Panc1 (cell line): ENCODE data around the gene RBM7.

Experiments
- CTCF ChIP-seq: fragments of 450-650 bp; IDR thresholded peaks from 2 replicates; pipeline ENCODE4 v1.5.1; 2017; ENCODE audit warnings: mild to moderate bottlenecking
- POLR2AphosphoS5 ChIP-seq: IDR thresholded peaks from 2 replicates; pipeline ENCODE4 v1.6.1; 2012; ENCODE audit warnings: mild to moderate bottlenecking, low read depth, low read length, moderate library complexity
- REST ChIP-seq, 2 experiments: IDR thresholded peaks; 2 replicates each; pipeline ENCODE4 v1.6.1; 2011 to 2012; ENCODE audit warnings: low read depth in 2 of 2, control low read depth in 1 of 2, low read length in 1 of 2, mild to moderate bottlenecking in 1 of 2, moderate library complexity in 1 of 2; ENCODE audit not compliant: insufficient read depth in 1 of 2

DNA sequence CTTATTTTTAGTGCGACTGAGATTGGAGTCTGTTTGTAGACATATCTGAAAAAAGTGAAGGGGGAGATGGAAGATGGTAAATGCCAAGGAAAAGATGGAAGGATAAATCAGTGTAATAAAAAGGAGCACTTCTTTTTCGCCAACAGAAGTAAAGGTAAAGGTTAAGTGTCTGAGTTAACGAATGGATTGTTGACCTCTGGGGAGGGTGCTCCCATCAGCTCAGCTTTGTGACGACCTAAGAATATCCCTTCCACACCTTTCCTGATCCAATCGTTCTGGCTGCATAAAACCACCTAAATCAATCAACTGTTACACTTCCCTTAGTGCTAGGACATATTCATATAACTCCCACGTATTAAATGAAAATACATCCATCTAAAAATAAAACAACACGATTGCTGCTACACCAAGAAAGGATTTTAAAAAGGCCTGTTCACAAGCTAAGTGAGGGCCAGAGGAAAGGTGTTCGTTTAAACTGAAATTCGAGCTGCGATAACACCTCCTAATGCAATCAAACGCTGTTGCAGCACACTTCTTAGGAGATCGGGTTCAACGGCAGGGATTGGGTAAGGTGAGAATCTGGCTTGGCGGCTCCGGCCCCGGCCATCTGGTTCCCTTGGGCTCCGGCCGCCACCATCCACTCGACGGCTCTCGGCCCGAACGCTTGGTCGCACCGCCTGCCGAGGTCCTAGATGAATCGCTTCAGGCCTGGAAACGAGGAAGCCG, 813 bp upstream of the RBM7 start:
- no peak for TF ChIP-seq CTCF
- no peak for TF ChIP-seq POLR2AphosphoS5
- no peak for TF ChIP-seq REST (IDR thresholded peaks at IDR 0.05; ENCODE audit: insufficient read depth in 1 of 2, low read depth in 2 of 2, low read length in 1 of 2)
